LNCAP (cell line): ENCODE data around the gene PAPPA2.

ENCODE experiments used
- TF ChIP-seq, protein P1 (sequence below): fragments of 450-650 bp; IDR thresholded peaks from 2 replicates; pipeline ENCODE4 v1.5.1; 2017; ENCODE audit warnings: mild to moderate bottlenecking

Gene PAPPA2

DNA sequence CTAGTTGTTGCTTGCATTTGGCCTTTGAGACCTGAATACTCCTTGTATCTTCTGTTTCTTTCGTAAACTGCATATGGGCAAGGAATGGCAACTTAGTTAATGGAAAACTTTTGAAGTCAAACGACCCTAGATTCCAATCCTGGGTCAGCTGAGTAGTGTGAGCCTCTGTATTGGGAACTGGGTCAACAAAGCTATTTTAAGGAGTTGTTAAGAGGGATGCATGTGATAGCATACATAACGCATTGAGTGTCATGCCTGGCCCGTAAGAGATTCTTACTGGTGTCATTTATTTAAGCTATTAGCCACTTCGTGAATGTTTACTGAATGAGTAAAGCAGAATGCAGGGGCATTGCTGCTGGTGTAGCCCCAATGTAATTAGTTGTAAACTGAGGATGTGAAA is 340.1 kb downstream of the PAPPA2 start:
- TF ChIP-seq, protein P1, sequence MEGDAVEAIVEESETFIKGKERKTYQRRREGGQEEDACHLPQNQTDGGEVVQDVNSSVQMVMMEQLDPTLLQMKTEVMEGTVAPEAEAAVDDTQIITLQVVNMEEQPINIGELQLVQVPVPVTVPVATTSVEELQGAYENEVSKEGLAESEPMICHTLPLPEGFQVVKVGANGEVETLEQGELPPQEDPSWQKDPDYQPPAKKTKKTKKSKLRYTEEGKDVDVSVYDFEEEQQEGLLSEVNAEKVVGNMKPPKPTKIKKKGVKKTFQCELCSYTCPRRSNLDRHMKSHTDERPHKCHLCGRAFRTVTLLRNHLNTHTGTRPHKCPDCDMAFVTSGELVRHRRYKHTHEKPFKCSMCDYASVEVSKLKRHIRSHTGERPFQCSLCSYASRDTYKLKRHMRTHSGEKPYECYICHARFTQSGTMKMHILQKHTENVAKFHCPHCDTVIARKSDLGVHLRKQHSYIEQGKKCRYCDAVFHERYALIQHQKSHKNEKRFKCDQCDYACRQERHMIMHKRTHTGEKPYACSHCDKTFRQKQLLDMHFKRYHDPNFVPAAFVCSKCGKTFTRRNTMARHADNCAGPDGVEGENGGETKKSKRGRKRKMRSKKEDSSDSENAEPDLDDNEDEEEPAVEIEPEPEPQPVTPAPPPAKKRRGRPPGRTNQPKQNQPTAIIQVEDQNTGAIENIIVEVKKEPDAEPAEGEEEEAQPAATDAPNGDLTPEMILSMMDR: no peak

- TF ChIP-seq, protein P1: no peak
These were observed 340.6 kb downstream of the PAPPA2 start for GRCh38 chr1:176803596-176803995.

DNA sequence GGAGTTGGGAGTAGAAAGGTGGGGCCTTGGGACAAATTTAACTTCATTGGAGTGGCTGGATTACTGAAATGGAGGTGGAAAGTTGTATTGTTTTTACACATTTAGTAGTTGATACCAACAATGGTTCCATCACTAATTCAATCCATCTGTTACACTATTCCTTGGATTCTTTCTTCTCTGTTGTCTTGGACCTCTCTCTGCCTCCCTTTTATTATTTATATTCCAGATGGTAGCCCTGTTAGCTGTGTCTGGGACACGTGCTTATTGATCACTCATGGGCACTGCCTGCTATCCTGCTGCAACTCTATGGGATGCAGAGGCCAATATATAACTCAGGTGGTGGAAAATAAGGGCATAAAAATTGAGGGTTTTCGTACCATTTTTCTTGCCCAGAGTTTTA is 346.3 kb downstream of the PAPPA2 start:
- TF ChIP-seq, protein P1: no peak

GRCh38 chr1:176811511-176812288 is 348.7 kb downstream of the PAPPA2 start:
- TF ChIP-seq, protein P1: no peak

- TF ChIP-seq, protein P1: no peak
These were observed 352.6 kb downstream of the PAPPA2 start for GRCh38 chr1:176815621-176816020.

GRCh38 chr1:176816232-176816631 is 353.3 kb downstream of the PAPPA2 start:
- TF ChIP-seq, protein P1: no peak

DNA sequence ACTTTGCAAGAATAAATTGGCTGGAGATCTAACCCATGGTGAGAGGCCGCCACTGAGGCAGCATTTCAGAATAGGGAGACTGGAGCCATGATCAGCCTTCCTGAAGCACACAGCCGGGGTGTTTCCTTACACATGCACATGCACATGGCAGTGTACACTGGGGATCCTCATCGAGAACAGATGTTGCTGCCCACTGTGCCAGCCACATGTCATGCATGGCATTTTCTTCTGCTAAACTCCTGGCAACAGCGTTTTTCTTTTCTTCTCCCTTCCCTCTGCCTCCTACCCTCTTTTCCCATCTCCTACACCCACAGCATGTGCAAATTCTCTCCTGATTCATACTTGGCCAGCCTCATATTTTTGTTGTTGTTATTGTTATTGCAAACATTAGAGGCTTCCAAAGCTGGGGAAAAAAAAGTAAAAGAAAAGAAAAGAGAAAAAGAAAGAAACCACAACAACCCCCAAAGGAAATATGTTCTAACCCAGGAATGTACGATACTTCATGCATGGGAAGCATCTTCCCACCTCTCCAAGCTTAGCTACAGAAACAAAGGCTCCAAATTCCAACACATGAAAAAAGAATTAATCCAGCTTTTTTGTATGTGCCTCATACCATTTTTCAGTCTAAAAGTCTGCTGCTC is 357.5 kb downstream of the PAPPA2 start:
- TF ChIP-seq, protein P1: no peak
